ENCODE measurements around the gene DOK1. TPM values are rescaled to one million over a fixed set of nuclear protein-coding genes. Genes with fewer than 3 reads are reported as not detected.

The DOK1 gene
- total RNA-seq, 1 experiment from 2014 or later, result 4.7 TPM

GRCh38 chr2:74567881-74568280 lies 13.4 kb downstream of the DOK1 start:
- intact Hi-C loops (cut with micrococcal nuclease), result no loop called here
- peak overlapping the region; percentile 52 for H3K4me2 ChIP-seq (ENCODE audit: low read length)
- H3K27ac ChIP-seq (ENCODE audit: low read length), result peak overlapping the region; percentile 28

GRCh38 chr2:74569686-74570085 lies 15.2 kb downstream of the DOK1 start:
- Histone ChIP-seq H3K4me2 (ENCODE audit: low read length) (no peak overlapping the region), H3K36me3 (ENCODE audit: low read depth, low read length) (no peaks in the 10 kb centered on the region), H3F3A (ENCODE audit: low read length, unreplicated experiment) (peaks cover 4% of the 10 kb centered on the region), H3K27ac (ENCODE audit: low read length) (no peak overlapping the region), H3K4me1 (ENCODE audit: insufficient read depth, low read length) (peaks cover 32% of the 10 kb centered on the region), H3K79me2 (ENCODE audit: low read length) (no peaks in the 10 kb centered on the region), H3K9me3 (ENCODE audit: low read length) (no peaks in the 10 kb centered on the region), H2AFZ (ENCODE audit: low read length) (no peak overlapping the region), H3K9ac (ENCODE audit: low read length) (no peak overlapping the region), H3K4me3 (ENCODE audit: low read length) (no peak overlapping the region), H3K9me2 (replicated peaks; ENCODE audit: low read length) (no peaks in the 10 kb centered on the region), H4K20me1 (ENCODE audit: low read length) (no peaks in the 10 kb centered on the region), H3K27me3 (ENCODE audit: low read length) (no peaks in the 10 kb centered on the region)
- ATAC-seq (no peak), DNase-seq (no peak)
- POLR2A ChIA-PET (ENCODE audit: unreplicated experiment), result no interaction called here
- TF ChIP-seq EZH2phosphoT487 (IDR thresholded peaks at IDR 0.05; ENCODE audit: borderline replicate concordance, low read length), result no peak
- TF ChIP-seq EZH2 (IDR thresholded peaks at IDR 0.05; ENCODE audit: low read length, unreplicated experiment), result no peak
- TF ChIP-seq, protein P1, sequence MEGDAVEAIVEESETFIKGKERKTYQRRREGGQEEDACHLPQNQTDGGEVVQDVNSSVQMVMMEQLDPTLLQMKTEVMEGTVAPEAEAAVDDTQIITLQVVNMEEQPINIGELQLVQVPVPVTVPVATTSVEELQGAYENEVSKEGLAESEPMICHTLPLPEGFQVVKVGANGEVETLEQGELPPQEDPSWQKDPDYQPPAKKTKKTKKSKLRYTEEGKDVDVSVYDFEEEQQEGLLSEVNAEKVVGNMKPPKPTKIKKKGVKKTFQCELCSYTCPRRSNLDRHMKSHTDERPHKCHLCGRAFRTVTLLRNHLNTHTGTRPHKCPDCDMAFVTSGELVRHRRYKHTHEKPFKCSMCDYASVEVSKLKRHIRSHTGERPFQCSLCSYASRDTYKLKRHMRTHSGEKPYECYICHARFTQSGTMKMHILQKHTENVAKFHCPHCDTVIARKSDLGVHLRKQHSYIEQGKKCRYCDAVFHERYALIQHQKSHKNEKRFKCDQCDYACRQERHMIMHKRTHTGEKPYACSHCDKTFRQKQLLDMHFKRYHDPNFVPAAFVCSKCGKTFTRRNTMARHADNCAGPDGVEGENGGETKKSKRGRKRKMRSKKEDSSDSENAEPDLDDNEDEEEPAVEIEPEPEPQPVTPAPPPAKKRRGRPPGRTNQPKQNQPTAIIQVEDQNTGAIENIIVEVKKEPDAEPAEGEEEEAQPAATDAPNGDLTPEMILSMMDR (conservative IDR thresholded peaks at IDR 0.05; ENCODE audit: low read depth, low read length), result no peak
- no TSS peak for BruUV-seq (replicated peaks)
- intact Hi-C loops (cut with micrococcal nuclease), result no loop called here
- CTCF ChIA-PET, result no interaction called here

More at GRCh38 chr2:74567881-74568280, 13.4 kb downstream of the DOK1 start:
- Histone ChIP-seq H2AFZ (ENCODE audit: low read length) (peak overlapping the region; percentile 28; the same call in 1 of the 2 replicates), H3K79me2 (ENCODE audit: low read length) (no peaks in the 10 kb centered on the region), H3K9me2 (replicated peaks; ENCODE audit: low read length) (no peaks in the 10 kb centered on the region), H3F3A (ENCODE audit: low read length, unreplicated experiment) (no peaks in the 10 kb centered on the region), H3K4me3 (ENCODE audit: low read length) (no peak overlapping the region), H3K36me3 (ENCODE audit: low read depth, low read length) (no peaks in the 10 kb centered on the region), H3K9ac (ENCODE audit: low read length) (no peak overlapping the region), H3K4me1 (ENCODE audit: insufficient read depth, low read length) (peaks cover 23% of the 10 kb centered on the region), H3K9me3 (ENCODE audit: low read length) (no peaks in the 10 kb centered on the region), H3K27me3 (ENCODE audit: low read length) (no peaks in the 10 kb centered on the region), H4K20me1 (ENCODE audit: low read length) (no peaks in the 10 kb centered on the region)
- no peak for ATAC-seq
- peak; percentile 64 for DNase-seq
- POLR2A ChIA-PET (ENCODE audit: unreplicated experiment), result no interaction called here
- TF ChIP-seq, protein P1 (conservative IDR thresholded peaks at IDR 0.05; ENCODE audit: low read depth, low read length), result no peak
- TF ChIP-seq EZH2 (IDR thresholded peaks at IDR 0.05; ENCODE audit: low read length, unreplicated experiment) (no peak), EZH2phosphoT487 (IDR thresholded peaks at IDR 0.05; ENCODE audit: borderline replicate concordance, low read length) (no peak)
- CTCF ChIA-PET, result no interaction called here
- BruUV-seq (replicated peaks), result no TSS peak

DNA sequence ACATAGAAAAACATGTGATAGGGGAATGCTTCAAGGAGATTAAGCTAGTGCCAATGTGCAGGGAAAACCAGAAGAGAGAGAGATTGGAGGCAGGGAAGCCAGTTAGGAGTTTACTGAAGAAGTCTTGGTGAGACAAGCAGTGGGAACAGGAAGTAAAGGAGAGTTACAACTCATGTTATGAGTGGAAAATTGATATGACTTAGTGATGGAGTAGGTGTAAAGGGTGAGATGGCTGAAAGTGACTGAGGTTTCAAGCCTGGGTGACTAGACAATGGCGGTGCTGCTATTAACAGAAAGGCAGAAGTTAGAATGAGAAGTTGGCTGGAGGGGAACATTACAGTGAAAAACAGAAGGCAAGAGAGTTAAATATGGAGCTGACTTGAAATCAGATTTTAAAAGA lies 16.5 kb downstream of the DOK1 start:
- no TSS peak for BruUV-seq (replicated peaks)
- POLR2A ChIA-PET (ENCODE audit: unreplicated experiment), result no interaction called here
- Histone ChIP-seq H3K9me2 (replicated peaks; ENCODE audit: low read length) (no peaks in the 10 kb centered on the region), H3K4me1 (ENCODE audit: insufficient read depth, low read length) (peaks cover 32% of the 10 kb centered on the region), H2AFZ (ENCODE audit: low read length) (no peak overlapping the region), H3K9ac (ENCODE audit: low read length) (no peak overlapping the region), H3K4me3 (ENCODE audit: low read length) (no peak overlapping the region), H3K9me3 (ENCODE audit: low read length) (no peaks in the 10 kb centered on the region), H3K36me3 (ENCODE audit: low read depth, low read length) (no peaks in the 10 kb centered on the region), H3K79me2 (ENCODE audit: low read length) (no peaks in the 10 kb centered on the region), H3K27ac (ENCODE audit: low read length) (no peak overlapping the region), H4K20me1 (ENCODE audit: low read length) (no peaks in the 10 kb centered on the region), H3K4me2 (ENCODE audit: low read length) (no peak overlapping the region), H3F3A (ENCODE audit: low read length, unreplicated experiment) (peaks cover 4% of the 10 kb centered on the region), H3K27me3 (ENCODE audit: low read length) (no peaks in the 10 kb centered on the region)
- intact Hi-C loops (cut with micrococcal nuclease), result no loop called here
- ATAC-seq (no peak), DNase-seq (no peak)
- no peak for TF ChIP-seq EZH2 (IDR thresholded peaks at IDR 0.05; ENCODE audit: low read length, unreplicated experiment)
- no peak for TF ChIP-seq EZH2phosphoT487 (IDR thresholded peaks at IDR 0.05; ENCODE audit: borderline replicate concordance, low read length)
- TF ChIP-seq, protein P1 (conservative IDR thresholded peaks at IDR 0.05; ENCODE audit: low read depth, low read length), result no peak
- CTCF ChIA-PET, result no interaction called here
